SU-DHL-6 (cell line): Measurements from ENCODE around the gene ST7.

Experiments
- CTCF ChIP-seq: fragments of 200-600 bp; sonication (generic); IDR thresholded peaks from one replicate; pipeline ENCODE4 v1.5.1; 2017; ENCODE audit warnings: antibody characterized with exemption, mild to moderate bottlenecking, low read length, moderate library complexity; ENCODE audit not compliant: insufficient read depth, poor library complexity, severe bottlenecking
- EZH2phosphoT487 ChIP-seq: fragments of 200-600 bp; sonication (generic), shearing (Covaris generic); conservative IDR thresholded peaks from 2 replicates; pipeline ENCODE4 v1.6.1; 2018; ENCODE audit warnings: mild to moderate bottlenecking, antibody characterized with exemption, low read length, moderate library complexity, mixed read lengths

DNA sequence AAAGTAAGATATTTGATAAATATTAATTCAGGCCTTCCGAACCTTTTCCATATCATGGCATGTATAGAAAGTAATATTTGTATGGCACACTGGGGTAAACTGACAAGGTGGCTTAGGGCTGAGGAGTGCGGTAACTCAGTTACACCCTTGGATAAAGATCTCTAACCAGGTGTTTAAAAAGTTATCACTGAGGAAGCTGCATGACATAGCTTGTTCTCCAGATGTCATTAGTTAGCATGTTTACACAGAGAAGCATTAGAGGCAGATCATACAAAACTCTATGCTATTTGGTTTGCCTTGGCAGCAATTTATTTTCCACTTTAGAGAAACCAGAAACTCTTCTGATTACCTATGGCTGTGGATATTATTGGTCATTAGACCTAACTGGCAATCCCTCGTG, 118.2 kb downstream of the ST7 start:
- TF ChIP-seq CTCF (no peak), EZH2phosphoT487 (no peak)
